Tibial nerve (tissue), 3 donors: Measurements from ENCODE around the gene TMC7.

ENCODE experiments used
- CTCF ChIP-seq, 5 experiments: fragments of 200-600 bp in 3 of 5; fragments of 450-650 bp in 2 of 5; sonication (generic) in 3 of 5; IDR thresholded peaks; one replicate each; pipeline ENCODE4 v1.5.1; 2016 to 2019; ENCODE audit warnings: antibody characterized with exemption in 5 of 5, mild to moderate bottlenecking in 3 of 5, moderate library complexity in 2 of 5
- POLR2A ChIP-seq, 2 donors: fragments of 450-650 bp; IDR thresholded peaks; one replicate each; pipeline ENCODE4 v1.6.1; 2017; ENCODE audit warnings: antibody characterized with exemption in 2 of 2, mild to moderate bottlenecking in 2 of 2, moderate library complexity in 2 of 2

- TF ChIP-seq CTCF (IDR thresholded peaks at IDR 0.05) (no peak), POLR2A (IDR thresholded peaks at IDR 0.05) (no peak)
These were observed 62.3 kb downstream of the TMC7 start for GRCh38 chr16:19046062-19046461.
